A673 (cell line): ENCODE results near the gene MPHOSPH9. TPM values are rescaled to one million over a fixed set of nuclear protein-coding genes. Genes with fewer than 3 reads are reported as not detected.
"Not testable (repeated sequence)": the region's sequence is repeated elsewhere in the genome, so short reads cannot be mapped to it uniquely, and the experiment has no call there.

ENCODE experiments used
- BruUV-seq: library from RNA; stranded (reverse); fragments of 400-500 nt; replicated peaks from 2 replicates; lab custom pipeline; 2021; lab: Mats Ljungman, UMichigan
- CTCF ChIA-PET: fragments of 300-600 bp; sonication (Branson Sonifier 250); formaldehyde crosslinking; loops from one replicate; lab custom pipeline; 2022; ENCODE audit warnings: antibody characterized with exemption; lab: Charles Lee
- POLR2A ChIA-PET: fragments of 300-600 bp; sonication (Branson Sonifier 250); formaldehyde crosslinking; loops from one replicate; lab custom pipeline; 2022; ENCODE audit warnings: antibody characterized with exemption; ENCODE audit not compliant: low non-redundant PET; lab: Charles Lee
- DNase-seq: peaks from one replicate; pipeline ENCODE4 v3.0.0-alpha.2; 2015; ENCODE audit warnings: low spot score
- H3K27ac ChIP-seq: fragments of 200-600 bp; sonication (generic); 2 replicates; pipeline ENCODE4 v1.5.1; 2016; ENCODE audit warnings: mixed run types, low read depth, mild to moderate bottlenecking, mixed read lengths, antibody characterized with exemption, low read length; ENCODE audit not compliant: poor library complexity, severe bottlenecking
- H3K27me3 ChIP-seq: fragments of 200-600 bp; sonication (generic); replicated peaks from 2 replicates; pipeline ENCODE4 v1.6.1; 2017; ENCODE audit warnings: mixed run types, low read depth, mild to moderate bottlenecking, mixed read lengths, antibody characterized with exemption, low read length; ENCODE audit not compliant: insufficient read depth, poor library complexity
- H3K36me3 ChIP-seq: fragments of 200-600 bp; sonication (generic); 2 replicates; pipeline ENCODE4 v1.6.1; 2016; ENCODE audit warnings: mixed run types, mild to moderate bottlenecking, mixed read lengths, antibody characterized with exemption, low read length; ENCODE audit not compliant: insufficient read depth, poor library complexity, severe bottlenecking
- H3K4me1 ChIP-seq: fragments of 200-600 bp; sonication (generic); 2 replicates; pipeline ENCODE4 v1.6.1; 2017; ENCODE audit warnings: mixed run types, mild to moderate bottlenecking, mixed read lengths, antibody characterized with exemption, low read length; ENCODE audit not compliant: insufficient read depth, poor library complexity, severe bottlenecking
- H3K4me3 ChIP-seq: fragments of 200-600 bp; sonication (generic); 2 replicates; pipeline ENCODE4 v1.5.1; 2016; ENCODE audit warnings: low read depth, mixed run types, mild to moderate bottlenecking, mixed read lengths, low read length; ENCODE audit not compliant: poor library complexity, severe bottlenecking
- H3K9me3 ChIP-seq: fragments of 200-600 bp; sonication (generic); 2 replicates; pipeline ENCODE4 v1.6.1; 2016; ENCODE audit warnings: mixed run types, low read depth, mild to moderate bottlenecking, mixed read lengths, antibody characterized with exemption, low read length; ENCODE audit not compliant: poor library complexity, severe bottlenecking
- CTCF ChIP-seq: fragments of 300-800, 200-600 bp; sonication (generic); conservative IDR thresholded peaks from 2 replicates; pipeline ENCODE4 v1.5.1; 2017; ENCODE audit warnings: low read depth, mild to moderate bottlenecking, antibody characterized with exemption, low read length, moderate library complexity, mixed read lengths
- EZH2 ChIP-seq: fragments of 200-600 bp; sonication (generic); IDR thresholded peaks from 2 replicates; pipeline ENCODE4 v1.6.1; 2017; ENCODE audit warnings: borderline replicate concordance, low read depth, mild to moderate bottlenecking, mixed read lengths, antibody characterized with exemption, low read length; ENCODE audit not compliant: poor library complexity, severe bottlenecking
- intact Hi-C: fragments of 100-400 bp; cut with micrococcal nuclease; formaldehyde crosslinking; loops from one replicate; pipeline ENCODE4 v1.10.0; 2022; ENCODE audit not compliant: unreplicated experiment
- total RNA-seq: library from RNA; stranded (reverse); gene quantifications from 2 replicates; pipeline ENCODE4 v1.2.3, GENCODE V29; 2021

Gene MPHOSPH9
- total RNA-seq, 1 experiment from 2014 or later: 80.8 TPM

GRCh38 chr12:123250471-123251383, 17.8 kb upstream of the MPHOSPH9 start:
- Histone ChIP-seq H3K4me3 (no peak overlapping the region), H3K27me3 (no peaks in the 10 kb centered on the region), H3K4me1 (peaks cover 15% of the 10 kb centered on the region), H3K9me3 (no peaks in the 10 kb centered on the region), H3K27ac (peak overlapping the region; percentile 71), H3K36me3 (peaks cover 34% of the 10 kb centered on the region)
- TF ChIP-seq EZH2 (no peak), CTCF (no peak)
- CTCF ChIA-PET: interaction anchor here (0.6 kb wide), 1 partner anchor 576 kb away, joined by 4 read pairs; no protein-coding TSS in a partner anchor
- DNase-seq: peak; percentile 56
- BruUV-seq: no TSS peak
- intact Hi-C loops: no loop called here
- POLR2A ChIA-PET: no interaction called here

GRCh38 chr12:123248996-123249741, 16.2 kb upstream of the MPHOSPH9 start:
- H3K36me3 ChIP-seq: peaks cover 21% of the 10 kb centered on the region
- CTCF ChIA-PET: interaction anchor here (1.4 kb wide), 1 partner anchor 11 kb away, joined by 3 read pairs; no protein-coding TSS in a partner anchor
- BruUV-seq, POLR2A ChIA-PET, DNase-seq, H3K9me3 ChIP-seq, intact Hi-C loops, H3K4me3 ChIP-seq, H3K27me3 ChIP-seq, H3K27ac ChIP-seq: not testable (repeated sequence)
- H3K4me1 ChIP-seq: peaks cover 15% of the 10 kb centered on the region

- H3K27ac ChIP-seq, BruUV-seq, POLR2A ChIA-PET, H3K9me3 ChIP-seq, intact Hi-C loops, H3K4me3 ChIP-seq, H3K27me3 ChIP-seq, DNase-seq: not testable (repeated sequence)
- Histone ChIP-seq H3K4me1 (peaks cover 15% of the 10 kb centered on the region), H3K36me3 (peaks cover 11% of the 10 kb centered on the region)
- CTCF ChIA-PET: interaction anchor here (0.6 kb wide), 1 partner anchor 15 kb away, joined by 10 read pairs; the partner anchor contains the start of gene MTRFR
These were observed 15.2 kb upstream of the MPHOSPH9 start for GRCh38 chr12:123248129-123248528.

- no TSS peak for BruUV-seq
- Histone ChIP-seq H3K36me3 (peaks cover 11% of the 10 kb centered on the region), H3K9me3 (no peaks in the 10 kb centered on the region), H3K4me1 (peaks cover 21% of the 10 kb centered on the region), H3K4me3 (no peak overlapping the region), H3K27me3 (no peaks in the 10 kb centered on the region), H3K27ac (no peak overlapping the region)
- ChIA-PET POLR2A (no interaction called here), CTCF (no interaction called here)
- TF ChIP-seq CTCF (no peak), EZH2 (no peak)
- no peak for DNase-seq
- intact Hi-C loops: no loop called here
These were observed 12.7 kb upstream of the MPHOSPH9 start for GRCh38 chr12:123245678-123246077.
